Measurements from ENCODE around the gene GMDS.

GMDS gene

GRCh38 chr6:2125158-2125557 is 120.2 kb downstream of the GMDS start:
- no peaks in the 10 kb centered on the region for H3K36me3 ChIP-seq (replicated peaks; ENCODE audit: insufficient read depth, low read length)
- H3K9me2 ChIP-seq (replicated peaks; ENCODE audit: insufficient read depth, low read length): no peaks in the 10 kb centered on the region
- H3K9me3 ChIP-seq (replicated peaks; ENCODE audit: insufficient read depth, low read length): no peaks in the 10 kb centered on the region
- no peak overlapping the region for H3K9ac ChIP-seq (ENCODE audit: low read length)
- H3K79me2 ChIP-seq (ENCODE audit: low read length): no peaks in the 10 kb centered on the region
- no peaks in the 10 kb centered on the region for H3K27me3 ChIP-seq (replicated peaks; ENCODE audit: insufficient read depth, low read length)
- H2AFZ ChIP-seq (ENCODE audit: low read length): no peak overlapping the region
- H3K4me3 ChIP-seq (ENCODE audit: low read length): no peak overlapping the region
- DNase-seq: no peak
- TF ChIP-seq EZH2phosphoT487 (IDR thresholded peaks at IDR 0.05; ENCODE audit: low read length) (no peak), CTCF (IDR thresholded peaks at IDR 0.05; ENCODE audit: low read length) (no peak), EZH2 (optimal IDR thresholded peaks at IDR 0.05; ENCODE audit: low read depth, low read length) (no peak)
- no peaks in the 10 kb centered on the region for H3F3A ChIP-seq (ENCODE audit: insufficient read depth, low read length)
- no peak overlapping the region for H3K4me2 ChIP-seq (ENCODE audit: low read depth, low read length)
- no peaks in the 10 kb centered on the region for H4K20me1 ChIP-seq (ENCODE audit: insufficient read depth, low read length)
- no peak overlapping the region for H3K27ac ChIP-seq (ENCODE audit: low read length)
- H3K4me1 ChIP-seq (ENCODE audit: low read length): no peaks in the 10 kb centered on the region

GRCh38 chr6:2124260-2124709 is 121.1 kb downstream of the GMDS start:
- Histone ChIP-seq H3K27me3 (replicated peaks; ENCODE audit: insufficient read depth, low read length) (no peaks in the 10 kb centered on the region), H3K27ac (ENCODE audit: low read length) (no peak overlapping the region), H3K9ac (ENCODE audit: low read length) (no peak overlapping the region), H3K9me2 (replicated peaks; ENCODE audit: insufficient read depth, low read length) (no peaks in the 10 kb centered on the region), H3F3A (ENCODE audit: insufficient read depth, low read length) (no peaks in the 10 kb centered on the region), H3K36me3 (replicated peaks; ENCODE audit: insufficient read depth, low read length) (no peaks in the 10 kb centered on the region), H3K4me1 (ENCODE audit: low read length) (no peaks in the 10 kb centered on the region), H2AFZ (ENCODE audit: low read length) (no peak overlapping the region), H3K79me2 (ENCODE audit: low read length) (no peaks in the 10 kb centered on the region), H4K20me1 (ENCODE audit: insufficient read depth, low read length) (no peaks in the 10 kb centered on the region), H3K9me3 (replicated peaks; ENCODE audit: insufficient read depth, low read length) (no peaks in the 10 kb centered on the region), H3K4me2 (ENCODE audit: low read depth, low read length) (no peak overlapping the region), H3K4me3 (ENCODE audit: low read length) (no peak overlapping the region)
- DNase-seq: no peak
- TF ChIP-seq EZH2phosphoT487 (IDR thresholded peaks at IDR 0.05; ENCODE audit: low read length) (no peak), CTCF (IDR thresholded peaks at IDR 0.05; ENCODE audit: low read length) (no peak), EZH2 (optimal IDR thresholded peaks at IDR 0.05; ENCODE audit: low read depth, low read length) (no peak)

GRCh38 chr6:2120912-2121311 is 124.5 kb downstream of the GMDS start:
- H3K27me3 ChIP-seq (replicated peaks; ENCODE audit: insufficient read depth, low read length): no peaks in the 10 kb centered on the region
- H3K79me2 ChIP-seq (ENCODE audit: low read length): no peaks in the 10 kb centered on the region
- no peaks in the 10 kb centered on the region for H3K9me2 ChIP-seq (replicated peaks; ENCODE audit: insufficient read depth, low read length)
- H3K9ac ChIP-seq (ENCODE audit: low read length): no peak overlapping the region
- H3F3A ChIP-seq (ENCODE audit: insufficient read depth, low read length): no peaks in the 10 kb centered on the region
- no peak overlapping the region for H3K4me2 ChIP-seq (ENCODE audit: low read depth, low read length)
- no peaks in the 10 kb centered on the region for H4K20me1 ChIP-seq (ENCODE audit: insufficient read depth, low read length)
- no peak overlapping the region for H2AFZ ChIP-seq (ENCODE audit: low read length)
- H3K4me3 ChIP-seq (ENCODE audit: low read length): no peak overlapping the region
- H3K4me1 ChIP-seq (ENCODE audit: low read length): no peaks in the 10 kb centered on the region
- no peaks in the 10 kb centered on the region for H3K36me3 ChIP-seq (replicated peaks; ENCODE audit: insufficient read depth, low read length)
- no peak for TF ChIP-seq EZH2 (optimal IDR thresholded peaks at IDR 0.05; ENCODE audit: low read depth, low read length)
- TF ChIP-seq CTCF (IDR thresholded peaks at IDR 0.05; ENCODE audit: low read length): no peak
- TF ChIP-seq EZH2phosphoT487 (IDR thresholded peaks at IDR 0.05; ENCODE audit: low read length): no peak
- H3K9me3 ChIP-seq (replicated peaks; ENCODE audit: insufficient read depth, low read length): no peaks in the 10 kb centered on the region
- DNase-seq: no peak
- H3K27ac ChIP-seq (ENCODE audit: low read length): no peak overlapping the region
